Measurements from ENCODE around the gene VPS13A.
"Not testable (repeated sequence)": the region's sequence is repeated elsewhere in the genome, so short reads cannot be mapped to it uniquely, and the experiment has no call there.

The VPS13A gene

GRCh38 chr9:77304543-77304942, 127.2 kb downstream of the VPS13A start:
- H3K4me1 Mint-ChIP-seq (ENCODE audit: low read depth) = peaks cover 11% of the 10 kb centered on the region
- no peaks in the 10 kb centered on the region for H3K9me3 Mint-ChIP-seq
- peak overlapping the region; percentile 55 for H3K27ac Mint-ChIP-seq
- peaks cover 57% of the 10 kb centered on the region for H3K36me3 Mint-ChIP-seq (ENCODE audit: low read depth)
- no peak for DNase-seq
- H3K27me3 Mint-ChIP-seq = no peaks in the 10 kb centered on the region
- no peak overlapping the region for H3K4me3 Mint-ChIP-seq

GRCh38 chr9:77305622-77306400, 128.5 kb downstream of the VPS13A start:
- H3K4me1 Mint-ChIP-seq (ENCODE audit: low read depth) = peaks cover 11% of the 10 kb centered on the region
- no peaks in the 10 kb centered on the region for H3K9me3 Mint-ChIP-seq
- no peaks in the 10 kb centered on the region for H3K27me3 Mint-ChIP-seq
- H3K4me3 Mint-ChIP-seq = no peak overlapping the region
- DNase-seq = no peak
- H3K27ac Mint-ChIP-seq = no peak overlapping the region
- peaks cover 66% of the 10 kb centered on the region for H3K36me3 Mint-ChIP-seq (ENCODE audit: low read depth)

GRCh38 chr9:77307166-77307565, 129.8 kb downstream of the VPS13A start:
- Mint-ChIP-seq H3K27me3 (no peaks in the 10 kb centered on the region), H3K4me3 (no peak overlapping the region), H3K27ac (no peak overlapping the region), H3K36me3 (ENCODE audit: low read depth) (peaks cover 72% of the 10 kb centered on the region), H3K4me1 (ENCODE audit: low read depth) (peaks cover 11% of the 10 kb centered on the region), H3K9me3 (no peaks in the 10 kb centered on the region)
- DNase-seq = no peak

- peaks cover 65% of the 10 kb centered on the region for H3K36me3 Mint-ChIP-seq (ENCODE audit: low read depth)
- H3K27me3 Mint-ChIP-seq = no peaks in the 10 kb centered on the region
- H3K9me3 Mint-ChIP-seq = no peaks in the 10 kb centered on the region
- no peak overlapping the region for H3K4me3 Mint-ChIP-seq
- no peak overlapping the region for H3K27ac Mint-ChIP-seq
- no peaks in the 10 kb centered on the region for H3K4me1 Mint-ChIP-seq (ENCODE audit: low read depth)
- DNase-seq = no peak
Observed at GRCh38 chr9:77316058-77316457, 138.7 kb downstream of the VPS13A start.

- Mint-ChIP-seq H3K36me3 (ENCODE audit: low read depth) (peaks cover 76% of the 10 kb centered on the region), H3K4me1 (ENCODE audit: low read depth) (peaks cover 9% of the 10 kb centered on the region)
- DNase-seq = no peak
Observed at GRCh38 chr9:77325058-77325457, 147.7 kb downstream of the VPS13A start.

GRCh38 chr9:77328102-77328501, 150.8 kb downstream of the VPS13A start:
- no peak overlapping the region for H3K27ac Mint-ChIP-seq
- no peaks in the 10 kb centered on the region for H3K27me3 Mint-ChIP-seq
- DNase-seq = no peak
- H3K36me3 Mint-ChIP-seq (ENCODE audit: low read depth) = peaks cover 57% of the 10 kb centered on the region
- peaks cover 9% of the 10 kb centered on the region for H3K4me1 Mint-ChIP-seq (ENCODE audit: low read depth)
- no peak overlapping the region for H3K4me3 Mint-ChIP-seq
- no peaks in the 10 kb centered on the region for H3K9me3 Mint-ChIP-seq

More at GRCh38 chr9:77325058-77325457, 147.7 kb downstream of the VPS13A start:
- Mint-ChIP-seq H3K4me3 (no peak overlapping the region), H3K9me3 (no peaks in the 10 kb centered on the region), H3K27ac (no peak overlapping the region), H3K27me3 (no peaks in the 10 kb centered on the region)

GRCh38 chr9:77370064-77370463, 192.7 kb downstream of the VPS13A start:
- Mint-ChIP-seq H3K36me3 (ENCODE audit: low read depth) (peaks cover 57% of the 10 kb centered on the region), H3K4me1 (ENCODE audit: low read depth) (no peaks in the 10 kb centered on the region), H3K4me3 (no peak overlapping the region), H3K9me3 (peaks cover 8% of the 10 kb centered on the region), H3K27me3 (no peaks in the 10 kb centered on the region), H3K27ac (no peak overlapping the region)
- no peak for DNase-seq

GRCh38 chr9:77374266-77374665, 196.9 kb downstream of the VPS13A start:
- H3K4me1 Mint-ChIP-seq (ENCODE audit: low read depth) = no peaks in the 10 kb centered on the region
- H3K9me3 Mint-ChIP-seq = peaks cover 8% of the 10 kb centered on the region
- no peaks in the 10 kb centered on the region for H3K27me3 Mint-ChIP-seq
- no peak for DNase-seq
- no peak overlapping the region for H3K27ac Mint-ChIP-seq
- H3K4me3 Mint-ChIP-seq = no peak overlapping the region
- H3K36me3 Mint-ChIP-seq (ENCODE audit: low read depth) = peaks cover 48% of the 10 kb centered on the region

- Mint-ChIP-seq H3K36me3 (ENCODE audit: low read depth) (peaks cover 41% of the 10 kb centered on the region), H3K27ac (no peak overlapping the region), H3K4me3 (no peak overlapping the region), H3K27me3 (no peaks in the 10 kb centered on the region), H3K4me1 (ENCODE audit: low read depth) (no peaks in the 10 kb centered on the region), H3K9me3 (peaks cover 3% of the 10 kb centered on the region)
- DNase-seq = no peak
Observed at GRCh38 chr9:77375956-77376532, 198.7 kb downstream of the VPS13A start.

- Mint-ChIP-seq H3K27ac (no peak overlapping the region), H3K4me1 (ENCODE audit: low read depth) (peaks cover 4% of the 10 kb centered on the region), H3K36me3 (ENCODE audit: low read depth) (peaks cover 44% of the 10 kb centered on the region), H3K27me3 (no peaks in the 10 kb centered on the region), H3K9me3 (no peaks in the 10 kb centered on the region), H3K4me3 (no peak overlapping the region)
- DNase-seq = no peak
Observed at GRCh38 chr9:77384406-77384805, 207.1 kb downstream of the VPS13A start.

GRCh38 chr9:77386187-77386586, 208.9 kb downstream of the VPS13A start:
- no peak for DNase-seq
- H3K4me3 Mint-ChIP-seq = no peak overlapping the region

GRCh38 chr9:77391834-77392233, 214.5 kb downstream of the VPS13A start:
- no peaks in the 10 kb centered on the region for H3K4me1 Mint-ChIP-seq (ENCODE audit: low read depth)
- H3K4me3 Mint-ChIP-seq = no peak overlapping the region
- H3K27ac Mint-ChIP-seq = no peak overlapping the region
- no peak for DNase-seq
- H3K36me3 Mint-ChIP-seq (ENCODE audit: low read depth) = peaks cover 23% of the 10 kb centered on the region
- H3K27me3 Mint-ChIP-seq = no peaks in the 10 kb centered on the region
- H3K9me3 Mint-ChIP-seq = no peaks in the 10 kb centered on the region

More at GRCh38 chr9:77386187-77386586, 208.9 kb downstream of the VPS13A start:
- Mint-ChIP-seq H3K36me3 (ENCODE audit: low read depth) (peaks cover 44% of the 10 kb centered on the region), H3K27ac (no peak overlapping the region), H3K4me1 (ENCODE audit: low read depth) (peaks cover 4% of the 10 kb centered on the region), H3K27me3 (no peaks in the 10 kb centered on the region), H3K9me3 (no peaks in the 10 kb centered on the region)

GRCh38 chr9:77392328-77392727, 215.0 kb downstream of the VPS13A start:
- H3K27me3 Mint-ChIP-seq = no peaks in the 10 kb centered on the region
- H3K4me3 Mint-ChIP-seq = no peak overlapping the region
- H3K9me3 Mint-ChIP-seq = no peaks in the 10 kb centered on the region

GRCh38 chr9:77398581-77398980, 221.2 kb downstream of the VPS13A start:
- H3K27me3 Mint-ChIP-seq; H3K27ac Mint-ChIP-seq; H3K4me1 Mint-ChIP-seq (ENCODE audit: low read depth); H3K9me3 Mint-ChIP-seq; H3K36me3 Mint-ChIP-seq (ENCODE audit: low read depth); DNase-seq; H3K4me3 Mint-ChIP-seq: not testable (repeated sequence)

More at GRCh38 chr9:77392328-77392727, 215.0 kb downstream of the VPS13A start:
- no peaks in the 10 kb centered on the region for H3K4me1 Mint-ChIP-seq (ENCODE audit: low read depth)
- no peak overlapping the region for H3K27ac Mint-ChIP-seq
- peaks cover 20% of the 10 kb centered on the region for H3K36me3 Mint-ChIP-seq (ENCODE audit: low read depth)
- DNase-seq = no peak

- DNase-seq = no peak
- H3K36me3 Mint-ChIP-seq (ENCODE audit: low read depth) = peaks cover 14% of the 10 kb centered on the region
- no peaks in the 10 kb centered on the region for H3K4me1 Mint-ChIP-seq (ENCODE audit: low read depth)
- H3K27ac Mint-ChIP-seq = no peak overlapping the region
- no peak overlapping the region for H3K4me3 Mint-ChIP-seq
- H3K9me3 Mint-ChIP-seq = no peaks in the 10 kb centered on the region
- no peaks in the 10 kb centered on the region for H3K27me3 Mint-ChIP-seq
Observed at GRCh38 chr9:77399964-77400363, 222.6 kb downstream of the VPS13A start.

Measured in activated T-cell treated with anti-CD3 and anti-CD28 coated beads, Interleukin-2, amount 50 U/mL, for 24 hours (primary cell).